ENCODE measurements around the gene MSRB3. TPM values are rescaled to one million over a fixed set of nuclear protein-coding genes. Genes with fewer than 3 reads are reported as not detected.

MSRB3 gene
- total and polyA plus RNA-seq, 2 experiments from 2014 or later = 0.95 to 1.7 TPM

- TF ChIP-seq ZNF462 (CRISPR knock-in tag; IDR thresholded peaks at IDR 0.05) = no peak
- TF ChIP-seq, protein P1, sequence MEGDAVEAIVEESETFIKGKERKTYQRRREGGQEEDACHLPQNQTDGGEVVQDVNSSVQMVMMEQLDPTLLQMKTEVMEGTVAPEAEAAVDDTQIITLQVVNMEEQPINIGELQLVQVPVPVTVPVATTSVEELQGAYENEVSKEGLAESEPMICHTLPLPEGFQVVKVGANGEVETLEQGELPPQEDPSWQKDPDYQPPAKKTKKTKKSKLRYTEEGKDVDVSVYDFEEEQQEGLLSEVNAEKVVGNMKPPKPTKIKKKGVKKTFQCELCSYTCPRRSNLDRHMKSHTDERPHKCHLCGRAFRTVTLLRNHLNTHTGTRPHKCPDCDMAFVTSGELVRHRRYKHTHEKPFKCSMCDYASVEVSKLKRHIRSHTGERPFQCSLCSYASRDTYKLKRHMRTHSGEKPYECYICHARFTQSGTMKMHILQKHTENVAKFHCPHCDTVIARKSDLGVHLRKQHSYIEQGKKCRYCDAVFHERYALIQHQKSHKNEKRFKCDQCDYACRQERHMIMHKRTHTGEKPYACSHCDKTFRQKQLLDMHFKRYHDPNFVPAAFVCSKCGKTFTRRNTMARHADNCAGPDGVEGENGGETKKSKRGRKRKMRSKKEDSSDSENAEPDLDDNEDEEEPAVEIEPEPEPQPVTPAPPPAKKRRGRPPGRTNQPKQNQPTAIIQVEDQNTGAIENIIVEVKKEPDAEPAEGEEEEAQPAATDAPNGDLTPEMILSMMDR (conservative IDR thresholded peaks at IDR 0.05; ENCODE audit: low read depth in 2 of 2) = no peak
- TF ChIP-seq ZNF331 (CRISPR knock-in tag; IDR thresholded peaks at IDR 0.05; ENCODE audit: low read depth) = no peak
- no peak for TF ChIP-seq ZNF114 (CRISPR knock-in tag; IDR thresholded peaks at IDR 0.05)
- TF ChIP-seq JUNB (IDR thresholded peaks at IDR 0.05; ENCODE audit: unreplicated experiment) = no peak
- no peak for TF ChIP-seq NANOG (IDR thresholded peaks at IDR 0.05; ENCODE audit: borderline replicate concordance)
- no peak for TF ChIP-seq CREB1 (CRISPR knock-in tag; IDR thresholded peaks at IDR 0.05; ENCODE audit: low read depth)
Measured at GRCh38 chr12:65415826-65416225, 137.3 kb downstream of the MSRB3 start (continued).
